Cardiac fibroblast (primary cell): ENCODE measurements around the gene DNAJB14.

Experiments
- DNase-seq, 2 donors: peaks; one replicate each; pipeline versions ENCODE4 v3.0.0 to v3.0.0-alpha.2; 2010; ENCODE audit warnings: low read depth in 2 of 2
- H3K4me3 ChIP-seq, 2 donors: replicated peaks in 1 of 2; 1 replicate in 1 of 2; 2 replicates in 1 of 2; pipeline ENCODE4 v1.5.1; 2011; ENCODE audit warnings: low read depth in 2 of 2, low read length in 2 of 2, mild to moderate bottlenecking in 2 of 2, moderate library complexity in 1 of 2
- CTCF ChIP-seq: IDR thresholded peaks from one replicate; pipeline ENCODE4 v1.5.1; 2011; ENCODE audit warnings: low read depth, mild to moderate bottlenecking, low read length, inconsistent platforms

DNAJB14 gene

GRCh38 chr4:99918656-99919055 is 27.8 kb downstream of the DNAJB14 start:
- TF ChIP-seq CTCF, result no peak
- no peak overlapping the region for H3K4me3 ChIP-seq
- DNase-seq, result no peak

GRCh38 chr4:99917575-99917974 is 28.8 kb downstream of the DNAJB14 start:
- DNase-seq, result no peak
- H3K4me3 ChIP-seq, result no peak overlapping the region
- TF ChIP-seq CTCF, result no peak

GRCh38 chr4:99915449-99915848 is 31.0 kb downstream of the DNAJB14 start:
- no peak overlapping the region for H3K4me3 ChIP-seq
- TF ChIP-seq CTCF, result no peak
- peak in 1 of 2 donors; percentile 4 for DNase-seq

- no peak for TF ChIP-seq CTCF
- H3K4me3 ChIP-seq, result peak overlapping the region in 1 of 2 donors; percentile 35
- no peak for DNase-seq
Measured at GRCh38 chr4:99894998-99895397, 51.4 kb downstream of the DNAJB14 start.

- H3K4me3 ChIP-seq, result peak within 1 kb of the TSS; percentile 82 to 93
- DNase-seq, result peak; percentile 92 to 93
- TF ChIP-seq CTCF, result no peak
Measured at GRCh38 chr4:99894161-99894997, 52.0 kb downstream of the DNAJB14 start, which contains the start of gene LAMTOR3. TSS of gene LAMTOR3 (minus strand) at chr4:99894427. CDS start at chr4:99893963, 464 bp downstream.

GRCh38 chr4:99893839-99894160 is 52.6 kb downstream of the DNAJB14 start:
- DNase-seq, result peak; percentile 7 to 22
- no peak for TF ChIP-seq CTCF
- peak overlapping the region; percentile 82 to 93 for H3K4me3 ChIP-seq
